ENCODE data around the gene P3H1.

P3H1 gene

GRCh38 chr1:42743317-42744147, 23.3 kb downstream of the P3H1 start:
- ChIA-PET CTCF (interaction anchor here (0.7 to 1.5 kb wide), 2 partner anchors 22 to 558 kb away, joined by 3 to 5 read pairs; no protein-coding TSS in a partner anchor), POLR2A (ENCODE audit: low non-redundant PET) (no interaction called here)
- TF ChIP-seq CTCF (conservative IDR thresholded peaks at IDR 0.05; ENCODE audit: low read depth) = no peak
- H3K27ac ChIP-seq = peak overlapping the region; percentile 92
- DNase-seq (ENCODE audit: low spot score) = peak; percentile 89

DNA sequence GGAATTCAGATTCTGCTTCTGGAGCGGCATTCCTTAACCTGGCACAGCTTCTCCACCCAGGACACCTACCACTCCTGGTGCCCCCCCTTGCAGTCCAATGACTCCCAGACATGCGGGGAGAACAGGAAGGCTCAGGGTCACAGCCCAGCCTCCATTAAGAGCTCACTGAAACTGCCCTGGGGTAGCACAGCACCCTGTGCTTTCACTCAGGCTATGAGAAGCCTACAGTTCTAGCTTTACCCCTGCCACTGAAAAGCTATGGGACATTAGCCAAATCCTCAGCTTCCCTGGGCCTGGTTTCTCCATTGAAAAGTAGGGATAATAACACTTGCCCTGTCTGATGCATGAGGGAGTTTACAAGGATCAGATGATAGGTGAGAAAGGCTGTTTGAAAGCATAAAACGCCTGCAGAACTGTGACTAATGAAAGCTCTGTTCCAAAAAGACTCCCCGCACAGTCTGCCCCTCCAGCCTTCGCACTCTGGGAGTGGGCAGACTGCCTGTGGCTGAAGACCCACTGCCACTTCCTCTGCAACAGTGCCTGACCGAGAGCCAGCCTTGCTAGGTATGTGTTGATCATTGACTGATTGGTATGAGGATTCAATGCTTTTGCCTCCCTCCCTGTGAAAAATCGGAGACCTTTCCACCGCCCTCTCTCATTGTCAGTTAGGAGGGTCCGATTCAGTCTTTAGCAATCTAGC, 24.1 kb downstream of the P3H1 start:
- no peak for DNase-seq (ENCODE audit: low spot score)
- CTCF ChIA-PET = interaction anchor here (0.6 to 1.5 kb wide), 3 partner anchors 23 to 557 kb away, joined by 3 to 5 read pairs (median 4); no protein-coding TSS in a partner anchor
- H3K27ac ChIP-seq = peak overlapping the region; percentile 92
- POLR2A ChIA-PET (ENCODE audit: low non-redundant PET) = no interaction called here
- no peak for TF ChIP-seq CTCF (conservative IDR thresholded peaks at IDR 0.05; ENCODE audit: low read depth)

GRCh38 chr1:42742141-42742540, 24.7 kb downstream of the P3H1 start:
- peak overlapping the region; percentile 92 for H3K27ac ChIP-seq
- no peak for TF ChIP-seq CTCF (conservative IDR thresholded peaks at IDR 0.05; ENCODE audit: low read depth)
- CTCF ChIA-PET = interaction anchor here (1.5 kb wide), 1 partner anchor 24 kb away, joined by 5 read pairs; no protein-coding TSS in a partner anchor
- POLR2A ChIA-PET (ENCODE audit: low non-redundant PET) = no interaction called here
- no peak for DNase-seq (ENCODE audit: low spot score)

DNA sequence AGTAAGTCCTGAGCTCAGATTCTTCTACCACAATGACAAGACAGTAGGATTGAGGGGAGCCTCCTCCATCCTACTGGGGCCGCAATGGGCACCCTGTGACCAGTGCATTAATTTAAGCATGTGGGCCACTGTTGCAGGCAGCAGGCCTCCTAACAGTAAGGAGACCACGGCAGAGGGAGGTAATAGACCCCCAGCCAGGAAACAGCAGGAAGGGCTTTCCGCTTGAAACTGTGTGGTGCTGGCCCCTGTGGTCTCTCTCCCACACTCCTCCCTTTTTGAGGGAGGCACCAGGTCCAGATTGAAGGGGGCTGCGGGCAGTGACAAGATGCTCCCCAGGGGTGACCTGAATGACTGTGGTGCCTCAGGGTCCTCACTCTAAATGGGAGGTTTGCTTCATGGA, 25.1 kb downstream of the P3H1 start:
- no peak for TF ChIP-seq CTCF (conservative IDR thresholded peaks at IDR 0.05; ENCODE audit: low read depth)
- POLR2A ChIA-PET (ENCODE audit: low non-redundant PET) = no interaction called here
- H3K27ac ChIP-seq = peak overlapping the region; percentile 92
- CTCF ChIA-PET = no interaction called here
- DNase-seq (ENCODE audit: low spot score) = no peak

- CTCF ChIA-PET = no interaction called here
- no peak for TF ChIP-seq CTCF (conservative IDR thresholded peaks at IDR 0.05; ENCODE audit: low read depth)
- DNase-seq (ENCODE audit: low spot score) = no peak
- POLR2A ChIA-PET (ENCODE audit: low non-redundant PET) = no interaction called here
- H3K27ac ChIP-seq = no peak overlapping the region
These were observed 25.8 kb downstream of the P3H1 start for GRCh38 chr1:42740851-42741580.

All from RWPE1 (cell line).